NCI-H187 (cell line): ENCODE measurements around the gene APC.

Experiments used
- DNase-seq, 2 experiments: peaks; one replicate each; lab custom pipeline; 2025; lab: John Stamatoyannopoulos, UW

APC gene

GRCh38 chr5:112787261-112787660 lies 49.6 kb downstream of the APC start:
- DNase-seq = no peak

GRCh38 chr5:112787896-112788295 lies 50.2 kb downstream of the APC start:
- no peak for DNase-seq

DNA sequence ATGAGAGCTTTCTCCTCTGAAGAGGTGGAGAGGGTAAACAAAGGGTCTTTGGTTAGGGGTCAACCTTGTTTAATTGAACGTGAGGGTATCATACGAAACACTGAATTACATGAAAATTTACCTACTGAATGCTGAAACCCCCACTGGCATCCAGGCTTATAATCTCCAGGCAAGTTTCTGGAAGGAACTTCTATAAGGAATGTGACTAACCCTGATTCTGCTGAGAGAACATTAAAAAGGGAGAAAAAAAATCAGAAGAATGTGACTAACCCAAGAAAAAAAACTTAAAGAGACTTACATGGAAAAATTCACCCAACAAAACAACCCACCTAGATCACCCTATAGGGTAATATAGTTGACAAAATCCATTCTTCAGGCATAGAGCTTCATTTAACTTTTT lies 55.5 kb downstream of the APC start:
- DNase-seq = no peak

DNA sequence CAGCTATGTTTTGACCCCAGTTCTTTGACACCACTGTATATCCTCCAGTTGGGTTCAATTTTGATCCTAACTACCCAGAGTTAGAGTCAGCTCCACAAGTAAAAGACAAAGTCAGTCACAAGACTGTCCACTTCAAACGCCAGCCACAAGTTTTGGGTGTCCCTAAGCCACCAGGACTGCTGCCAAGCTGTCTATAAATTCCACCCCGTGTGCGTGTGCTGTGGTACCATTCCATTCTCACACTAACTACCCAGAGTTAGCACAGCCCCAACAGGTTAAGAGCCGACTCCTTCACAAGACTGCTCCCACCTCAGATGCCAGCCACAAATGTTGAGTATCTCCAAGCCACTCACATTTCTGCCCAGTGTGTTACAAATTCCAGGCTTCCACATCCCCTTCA lies 56.7 kb downstream of the APC start:
- no peak for DNase-seq

- DNase-seq = no peak
Measured at GRCh38 chr5:112795342-112795741, 57.7 kb downstream of the APC start.

GRCh38 chr5:112795944-112796678 lies 58.4 kb downstream of the APC start:
- no peak for DNase-seq

DNA sequence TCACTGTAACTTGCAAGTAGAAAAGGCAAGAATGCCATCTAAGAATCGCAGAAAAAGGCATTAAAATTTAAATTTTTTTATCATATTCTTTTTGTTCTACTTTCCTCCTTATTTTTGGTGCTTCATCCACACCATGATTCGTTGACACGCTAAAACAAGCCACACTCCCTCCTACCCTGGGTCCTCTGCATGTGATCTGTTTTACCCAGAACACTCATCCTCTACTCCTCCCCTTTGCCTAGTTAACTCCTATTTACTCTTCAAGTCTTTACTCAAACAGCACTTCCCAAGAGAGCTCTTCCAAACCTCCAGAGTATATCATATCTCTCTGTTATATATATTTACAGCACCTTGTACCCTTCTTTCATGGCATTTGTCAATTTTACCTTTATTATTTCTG lies 62.0 kb downstream of the APC start:
- no peak for DNase-seq

GRCh38 chr5:112800891-112801290 lies 63.2 kb downstream of the APC start:
- peak in 1 of 2 experiments; percentile 54 for DNase-seq

GRCh38 chr5:112811023-112811422 lies 73.3 kb downstream of the APC start:
- no peak for DNase-seq

DNA sequence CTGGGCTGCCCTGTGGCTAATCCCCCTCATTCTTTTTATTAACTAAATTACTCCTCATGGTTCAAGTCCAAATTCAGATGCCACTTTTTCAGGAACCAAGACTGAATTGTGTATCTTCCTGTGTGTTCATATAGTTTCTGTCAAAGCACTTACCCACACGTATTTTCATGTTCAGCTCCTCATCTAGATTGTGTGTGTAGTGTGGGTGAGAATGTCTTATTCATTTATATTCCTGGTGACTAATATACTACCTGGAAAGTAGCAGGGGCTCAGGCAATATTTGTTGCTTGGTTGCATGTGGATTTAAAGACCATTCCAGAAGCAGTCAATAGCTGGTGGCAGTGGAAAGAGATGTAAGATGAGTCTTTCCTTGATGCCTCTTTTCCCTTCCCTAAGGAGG lies 74.9 kb downstream of the APC start:
- no peak for DNase-seq

GRCh38 chr5:112820246-112820645 lies 82.6 kb downstream of the APC start:
- no peak for DNase-seq

- DNase-seq = no peak
Measured at GRCh38 chr5:112822456-112822855, 84.8 kb downstream of the APC start.

GRCh38 chr5:112823181-112823580 lies 85.5 kb downstream of the APC start:
- DNase-seq = no peak

DNA sequence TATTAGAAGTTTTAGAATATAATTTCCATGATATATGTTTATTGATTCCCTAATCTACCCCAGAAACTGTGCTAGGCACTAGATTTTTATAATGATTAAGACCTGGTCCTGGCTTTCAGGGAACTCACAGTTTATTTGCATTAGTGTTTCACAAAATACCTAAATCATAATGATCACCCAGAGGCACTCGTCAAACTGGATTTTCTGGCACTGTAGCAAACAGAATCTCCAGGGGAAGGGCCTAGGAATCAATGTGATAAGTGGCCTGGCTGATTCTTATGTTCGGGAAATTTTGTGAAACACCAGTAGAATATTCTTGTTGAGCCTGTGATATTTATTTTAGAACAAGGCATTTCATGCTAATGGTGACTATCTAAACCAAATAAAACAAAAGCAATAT lies 86.0 kb downstream of the APC start:
- no peak for DNase-seq

- no peak for DNase-seq
Measured at GRCh38 chr5:112824197-112824596, 86.5 kb downstream of the APC start.

GRCh38 chr5:112830378-112830777 lies 92.7 kb downstream of the APC start:
- DNase-seq = no peak

DNA sequence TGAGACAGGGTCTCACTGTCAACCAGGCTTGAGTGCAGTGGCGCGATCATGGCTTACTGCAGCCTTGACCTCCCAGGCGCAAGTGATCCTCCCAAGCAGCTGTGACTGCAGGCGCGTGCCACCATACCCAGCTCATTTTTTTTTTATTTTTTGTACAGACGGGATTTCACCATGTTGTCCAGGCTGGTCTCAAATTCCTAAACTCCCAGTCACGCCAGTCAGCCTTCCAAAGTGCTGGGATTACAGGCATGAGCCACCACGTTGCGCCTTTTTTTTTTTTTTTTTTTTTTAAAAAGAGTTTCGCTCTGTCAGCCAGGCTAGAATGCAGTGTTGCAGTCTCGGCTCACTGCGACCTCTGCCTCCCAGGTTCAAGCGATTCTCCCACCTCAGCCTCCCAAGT lies 96.3 kb downstream of the APC start:
- no peak for DNase-seq

GRCh38 chr5:112844489-112844888 lies 106.8 kb downstream of the APC start:
- no peak for DNase-seq

DNA sequence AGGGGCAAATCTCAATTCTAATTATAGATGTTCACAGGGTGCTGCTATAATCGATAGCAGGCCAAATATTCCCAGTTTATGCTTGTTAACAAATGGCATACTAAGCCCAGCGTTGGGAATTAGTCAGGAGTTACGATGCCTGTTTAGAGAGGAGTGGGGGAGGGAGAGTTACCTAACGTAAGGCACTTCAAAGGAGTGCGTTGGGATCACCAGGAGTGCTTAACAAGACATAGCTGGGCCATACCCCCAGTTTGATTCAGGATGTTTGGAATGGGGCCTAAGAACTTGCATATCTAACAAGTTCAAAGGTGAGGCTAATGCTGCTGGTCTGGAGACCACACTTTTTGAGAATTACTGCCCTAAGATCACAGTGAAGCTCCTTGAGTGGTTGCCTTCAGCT lies 108.9 kb downstream of the APC start:
- no peak for DNase-seq

- no peak for DNase-seq
Measured at GRCh38 chr5:112847306-112847705, 109.6 kb downstream of the APC start.

DNA sequence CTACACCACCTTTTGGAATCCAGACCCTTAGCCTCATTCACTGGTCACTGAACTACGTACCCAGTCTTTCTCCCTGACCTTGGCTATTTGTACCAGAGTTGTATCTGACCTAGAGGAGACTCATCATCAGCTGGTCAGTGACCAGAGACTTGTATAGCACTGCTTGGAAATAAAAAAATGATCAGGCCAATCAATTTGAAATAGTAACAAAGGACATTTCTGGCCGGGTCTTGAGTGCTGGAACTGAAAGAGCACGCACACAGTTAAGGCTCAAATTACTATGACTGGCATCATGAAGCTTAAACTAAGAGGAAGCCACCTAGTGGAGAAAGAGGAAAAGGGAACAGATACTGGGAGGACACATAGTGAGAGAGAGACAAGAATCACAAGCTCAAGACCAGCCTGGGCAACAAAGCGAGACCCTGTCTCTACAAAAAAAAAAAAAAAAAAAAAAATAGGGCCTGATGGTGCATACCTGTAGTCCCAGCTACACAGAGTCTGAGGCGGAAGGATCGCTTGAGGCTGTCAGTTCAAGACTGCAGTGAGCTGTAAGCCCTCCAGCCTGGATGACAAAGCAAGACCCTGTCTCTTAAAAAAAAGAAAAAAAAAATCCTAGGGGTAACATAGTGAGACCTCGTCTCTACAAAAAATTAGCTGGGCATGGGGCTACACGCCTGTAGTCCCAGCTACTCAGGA lies 110.6 kb downstream of the APC start:
- peak in 1 of 2 experiments; percentile 26 for DNase-seq

- DNase-seq = no peak
Measured at GRCh38 chr5:112849912-112850311, 112.2 kb downstream of the APC start.

DNA sequence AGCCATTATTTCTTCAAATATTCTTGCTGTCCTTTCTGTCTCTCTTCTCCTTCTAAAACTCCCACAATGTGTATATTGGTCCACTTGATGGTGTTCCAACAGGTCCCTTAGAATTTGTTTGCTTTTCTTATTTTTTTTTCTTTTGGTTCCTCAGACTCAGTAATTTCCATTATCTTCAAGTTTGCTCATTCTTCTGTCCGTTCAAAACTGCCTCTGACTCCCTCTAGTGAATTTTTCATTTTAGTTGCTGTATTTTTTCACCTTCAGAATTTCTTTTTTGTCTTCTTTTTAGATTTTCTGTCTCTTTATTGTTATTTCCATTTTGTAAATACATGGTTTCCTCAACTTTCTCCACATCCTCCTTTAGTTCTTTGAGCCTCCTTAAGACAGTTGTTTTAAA lies 117.0 kb downstream of the APC start:
- DNase-seq = no peak

- no peak for DNase-seq
Measured at GRCh38 chr5:112857866-112858265, 120.2 kb downstream of the APC start.
